ENCODE data around the gene IQCE.
"Not testable (repeated sequence)": the region's sequence is repeated elsewhere in the genome, so short reads cannot be mapped to it uniquely, and the experiment has no call there.

The IQCE gene

GRCh38 chr7:2577914-2578680 is 19.3 kb downstream of the IQCE start:
- DNase-seq (ENCODE audit: low read depth) = no peak
- Histone ChIP-seq H3K9me3 (ENCODE audit: control insufficient read depth, low read length) (no peaks in the 10 kb centered on the region), H3K9ac (ENCODE audit: low read length) (no peak overlapping the region), H3K4me3 (ENCODE audit: low read length) (no peak overlapping the region), H3K36me3 (ENCODE audit: control insufficient read depth, insufficient read depth, low read length, severe bottlenecking) (peaks cover 30% of the 10 kb centered on the region), H3K4me1 (ENCODE audit: control insufficient read depth, insufficient read depth, low read length) (no peaks in the 10 kb centered on the region), H3K27me3 (replicated peaks; ENCODE audit: control insufficient read depth, insufficient read depth, low read length) (no peaks in the 10 kb centered on the region)

- H3K9ac ChIP-seq (ENCODE audit: low read length) = no peak overlapping the region
- no peaks in the 10 kb centered on the region for H3K4me1 ChIP-seq (ENCODE audit: control insufficient read depth, insufficient read depth, low read length)
- H3K9me3 ChIP-seq (ENCODE audit: control insufficient read depth, low read length) = no peaks in the 10 kb centered on the region
- peaks cover 26% of the 10 kb centered on the region for H3K36me3 ChIP-seq (ENCODE audit: control insufficient read depth, insufficient read depth, low read length, severe bottlenecking)
- H3K4me3 ChIP-seq (ENCODE audit: low read length) = no peak overlapping the region
- H3K27me3 ChIP-seq (replicated peaks; ENCODE audit: control insufficient read depth, insufficient read depth, low read length) = no peaks in the 10 kb centered on the region
- no peak for DNase-seq (ENCODE audit: low read depth)
Measured at GRCh38 chr7:2580636-2581035, 21.9 kb downstream of the IQCE start.

- Histone ChIP-seq H3K4me1 (ENCODE audit: control insufficient read depth, insufficient read depth, low read length) (no peaks in the 10 kb centered on the region), H3K4me3 (ENCODE audit: low read length) (no peak overlapping the region), H3K27me3 (replicated peaks; ENCODE audit: control insufficient read depth, insufficient read depth, low read length) (no peaks in the 10 kb centered on the region), H3K9me3 (ENCODE audit: control insufficient read depth, low read length) (no peaks in the 10 kb centered on the region), H3K36me3 (ENCODE audit: control insufficient read depth, insufficient read depth, low read length, severe bottlenecking) (peaks cover 35% of the 10 kb centered on the region), H3K9ac (ENCODE audit: low read length) (no peak overlapping the region)
- no peak for DNase-seq (ENCODE audit: low read depth)
Measured at GRCh38 chr7:2582006-2582735, 23.4 kb downstream of the IQCE start.

GRCh38 chr7:2583798-2584580 is 25.2 kb downstream of the IQCE start:
- no peak overlapping the region for H3K4me3 ChIP-seq (ENCODE audit: low read length)
- no peak overlapping the region for H3K9ac ChIP-seq (ENCODE audit: low read length)
- H3K9me3 ChIP-seq (ENCODE audit: control insufficient read depth, low read length) = no peaks in the 10 kb centered on the region
- no peaks in the 10 kb centered on the region for H3K4me1 ChIP-seq (ENCODE audit: control insufficient read depth, insufficient read depth, low read length)
- no peaks in the 10 kb centered on the region for H3K27me3 ChIP-seq (replicated peaks; ENCODE audit: control insufficient read depth, insufficient read depth, low read length)
- H3K36me3 ChIP-seq (ENCODE audit: control insufficient read depth, insufficient read depth, low read length, severe bottlenecking) = peaks cover 25% of the 10 kb centered on the region
- no peak for DNase-seq (ENCODE audit: low read depth)

GRCh38 chr7:2585446-2585845 is 26.7 kb downstream of the IQCE start:
- Histone ChIP-seq H3K9me3 (ENCODE audit: control insufficient read depth, low read length) (no peaks in the 10 kb centered on the region), H3K4me1 (ENCODE audit: control insufficient read depth, insufficient read depth, low read length) (no peaks in the 10 kb centered on the region), H3K36me3 (ENCODE audit: control insufficient read depth, insufficient read depth, low read length, severe bottlenecking) (peaks cover 27% of the 10 kb centered on the region), H3K9ac (ENCODE audit: low read length) (no peak overlapping the region), H3K27me3 (replicated peaks; ENCODE audit: control insufficient read depth, insufficient read depth, low read length) (no peaks in the 10 kb centered on the region), H3K4me3 (ENCODE audit: low read length) (no peak overlapping the region)
- no peak for DNase-seq (ENCODE audit: low read depth)

- H3K4me1 ChIP-seq (ENCODE audit: control insufficient read depth, insufficient read depth, low read length) = no peaks in the 10 kb centered on the region
- no peak overlapping the region for H3K9ac ChIP-seq (ENCODE audit: low read length)
- H3K9me3 ChIP-seq (ENCODE audit: control insufficient read depth, low read length) = no peaks in the 10 kb centered on the region
- DNase-seq (ENCODE audit: low read depth) = no peak
- H3K4me3 ChIP-seq (ENCODE audit: low read length) = no peak overlapping the region
- H3K27me3 ChIP-seq (replicated peaks; ENCODE audit: control insufficient read depth, insufficient read depth, low read length) = no peaks in the 10 kb centered on the region
- H3K36me3 ChIP-seq (ENCODE audit: control insufficient read depth, insufficient read depth, low read length, severe bottlenecking) = peaks cover 27% of the 10 kb centered on the region
Measured at GRCh38 chr7:2586326-2587020, 27.7 kb downstream of the IQCE start.

- peaks cover 29% of the 10 kb centered on the region for H3K36me3 ChIP-seq (ENCODE audit: control insufficient read depth, insufficient read depth, low read length, severe bottlenecking)
Measured at GRCh38 chr7:2587134-2587533, 28.4 kb downstream of the IQCE start.

GRCh38 chr7:2587778-2588177 is 29.0 kb downstream of the IQCE start:
- Histone ChIP-seq H3K9me3 (ENCODE audit: control insufficient read depth, low read length) (no peaks in the 10 kb centered on the region), H3K4me1 (ENCODE audit: control insufficient read depth, insufficient read depth, low read length) (no peaks in the 10 kb centered on the region), H3K36me3 (ENCODE audit: control insufficient read depth, insufficient read depth, low read length, severe bottlenecking) (peaks cover 35% of the 10 kb centered on the region), H3K27me3 (replicated peaks; ENCODE audit: control insufficient read depth, insufficient read depth, low read length) (no peaks in the 10 kb centered on the region), H3K9ac (ENCODE audit: low read length) (no peak overlapping the region), H3K4me3 (ENCODE audit: low read length) (no peak overlapping the region)
- no peak for DNase-seq (ENCODE audit: low read depth)

More at GRCh38 chr7:2587134-2587533, 28.4 kb downstream of the IQCE start:
- H3K4me1 ChIP-seq (ENCODE audit: control insufficient read depth, insufficient read depth, low read length) = no peaks in the 10 kb centered on the region
- DNase-seq (ENCODE audit: low read depth) = no peak
- H3K9ac ChIP-seq (ENCODE audit: low read length) = no peak overlapping the region
- H3K9me3 ChIP-seq (ENCODE audit: control insufficient read depth, low read length) = no peaks in the 10 kb centered on the region
- no peaks in the 10 kb centered on the region for H3K27me3 ChIP-seq (replicated peaks; ENCODE audit: control insufficient read depth, insufficient read depth, low read length)
- H3K4me3 ChIP-seq (ENCODE audit: low read length) = no peak overlapping the region

- Histone ChIP-seq H3K9ac (ENCODE audit: low read length) (no peak overlapping the region), H3K4me1 (ENCODE audit: control insufficient read depth, insufficient read depth, low read length) (no peaks in the 10 kb centered on the region), H3K9me3 (ENCODE audit: control insufficient read depth, low read length) (no peaks in the 10 kb centered on the region), H3K27me3 (replicated peaks; ENCODE audit: control insufficient read depth, insufficient read depth, low read length) (no peaks in the 10 kb centered on the region), H3K4me3 (ENCODE audit: low read length) (no peak overlapping the region), H3K36me3 (ENCODE audit: control insufficient read depth, insufficient read depth, low read length, severe bottlenecking) (peaks cover 41% of the 10 kb centered on the region)
- DNase-seq (ENCODE audit: low read depth) = no peak
Measured at GRCh38 chr7:2589341-2589740, 30.6 kb downstream of the IQCE start.

GRCh38 chr7:2589941-2590340 is 31.2 kb downstream of the IQCE start:
- not testable (repeated sequence) for H3K9ac ChIP-seq (ENCODE audit: low read length); H3K9me3 ChIP-seq (ENCODE audit: control insufficient read depth, low read length); DNase-seq (ENCODE audit: low read depth); H3K4me3 ChIP-seq (ENCODE audit: low read length); H3K4me1 ChIP-seq (ENCODE audit: control insufficient read depth, insufficient read depth, low read length); H3K27me3 ChIP-seq (replicated peaks; ENCODE audit: control insufficient read depth, insufficient read depth, low read length)
- peaks cover 43% of the 10 kb centered on the region for H3K36me3 ChIP-seq (ENCODE audit: control insufficient read depth, insufficient read depth, low read length, severe bottlenecking)
